KOPT-K1 (cell line): ENCODE data around the gene EEF2.
"Not testable (repeated sequence)": the region's sequence is repeated elsewhere in the genome, so short reads cannot be mapped to it uniquely, and the experiment has no call there.

Experiments used
- H3K27ac ChIP-seq: fragments of 200-600 bp; sonication (generic); 2 replicates; pipeline ENCODE4 v1.5.1; 2016; ENCODE audit warnings: antibody characterized with exemption, mild to moderate bottlenecking, low read depth, low read length; ENCODE audit not compliant: poor library complexity, severe bottlenecking
- H3K36me3 ChIP-seq: fragments of 200-600 bp; sonication (generic); 2 replicates; pipeline ENCODE4 v1.5.1; 2017; ENCODE audit warnings: antibody characterized with exemption, mild to moderate bottlenecking, low read length, moderate library complexity; ENCODE audit not compliant: insufficient read depth
- H3K9me3 ChIP-seq: fragments of 200-600 bp; sonication (generic); 2 replicates; pipeline ENCODE4 v1.5.1; 2017; ENCODE audit warnings: antibody characterized with exemption, low read length, mild to moderate bottlenecking; ENCODE audit not compliant: insufficient read depth, poor library complexity, severe bottlenecking

The EEF2 gene

DNA sequence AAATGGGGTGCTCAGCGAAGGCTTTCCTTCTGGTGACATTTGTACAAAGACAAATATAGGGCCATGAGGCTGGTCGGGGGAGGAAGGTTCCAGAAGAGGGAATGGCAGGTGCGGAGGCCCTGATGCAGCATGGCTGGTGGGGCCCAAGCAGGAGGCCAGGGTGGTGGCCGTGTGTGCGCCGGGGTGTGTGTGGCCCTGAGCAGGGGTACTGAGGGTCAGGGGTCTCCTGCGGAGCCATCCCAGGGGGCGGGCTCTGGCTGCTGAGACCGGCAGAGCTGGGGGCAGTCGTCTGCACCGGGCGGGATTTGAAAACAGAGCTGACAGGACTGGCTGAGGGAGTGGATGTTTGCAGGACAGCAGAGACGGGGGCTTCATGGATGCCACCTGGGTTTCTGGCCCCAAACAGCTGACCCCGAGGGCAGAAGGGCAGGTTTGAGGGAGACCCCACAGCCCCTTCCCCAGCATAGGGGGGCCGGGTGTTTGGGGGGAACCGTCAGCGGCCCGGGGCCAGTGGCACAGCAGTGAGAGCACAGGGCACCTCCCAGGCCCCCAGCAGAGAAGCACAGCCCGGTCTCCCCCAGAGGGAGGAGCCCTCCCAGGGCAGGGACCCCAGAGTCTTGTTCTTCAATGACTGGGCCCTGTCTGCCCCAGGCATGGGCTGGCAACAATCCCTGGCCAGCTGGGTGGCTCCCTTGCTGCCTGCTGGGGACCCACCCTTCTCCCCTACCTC is 33.7 kb upstream of the EEF2 start:
- no peak overlapping the region for H3K27ac ChIP-seq
- H3K9me3 ChIP-seq, result peaks cover 12% of the 10 kb centered on the region
- H3K36me3 ChIP-seq, result peaks cover 75% of the 10 kb centered on the region

DNA sequence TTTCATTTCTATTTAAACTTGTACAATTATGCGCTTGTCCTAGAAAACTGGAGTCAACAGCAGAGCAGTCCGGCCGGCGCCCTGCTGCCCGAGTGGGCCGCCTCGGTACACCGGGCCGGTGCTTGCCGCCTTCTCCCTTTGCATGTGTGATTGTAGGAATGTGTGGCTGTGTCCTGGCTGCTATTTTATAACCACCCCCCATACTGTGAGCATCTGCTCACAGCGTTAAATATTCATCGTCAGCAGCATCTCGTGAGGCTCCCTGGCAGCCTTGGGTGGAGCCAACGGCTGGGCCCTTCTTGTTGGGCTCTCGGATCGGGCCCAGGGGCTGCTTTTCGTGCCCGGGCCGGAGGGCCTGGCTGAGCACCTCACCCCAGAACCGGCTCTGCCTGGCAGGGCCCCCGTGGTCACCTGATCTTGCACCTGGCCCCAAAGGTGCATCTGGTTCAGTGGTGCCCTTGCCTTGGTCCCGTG is 32.9 kb upstream of the EEF2 start:
- Histone ChIP-seq H3K9me3 (peaks cover 12% of the 10 kb centered on the region), H3K36me3 (peaks cover 77% of the 10 kb centered on the region), H3K27ac (no peak overlapping the region)

- H3K36me3 ChIP-seq, result peaks cover 79% of the 10 kb centered on the region
- H3K9me3 ChIP-seq, result peaks cover 9% of the 10 kb centered on the region
- no peak overlapping the region for H3K27ac ChIP-seq
These were observed 31.8 kb upstream of the EEF2 start for GRCh38 chr19:4016903-4017638.

- H3K9me3 ChIP-seq, result peaks cover 3% of the 10 kb centered on the region
- H3K36me3 ChIP-seq, result peaks cover 73% of the 10 kb centered on the region
- H3K27ac ChIP-seq, result no peak overlapping the region
These were observed 31.2 kb upstream of the EEF2 start for GRCh38 chr19:4016486-4016885.

DNA sequence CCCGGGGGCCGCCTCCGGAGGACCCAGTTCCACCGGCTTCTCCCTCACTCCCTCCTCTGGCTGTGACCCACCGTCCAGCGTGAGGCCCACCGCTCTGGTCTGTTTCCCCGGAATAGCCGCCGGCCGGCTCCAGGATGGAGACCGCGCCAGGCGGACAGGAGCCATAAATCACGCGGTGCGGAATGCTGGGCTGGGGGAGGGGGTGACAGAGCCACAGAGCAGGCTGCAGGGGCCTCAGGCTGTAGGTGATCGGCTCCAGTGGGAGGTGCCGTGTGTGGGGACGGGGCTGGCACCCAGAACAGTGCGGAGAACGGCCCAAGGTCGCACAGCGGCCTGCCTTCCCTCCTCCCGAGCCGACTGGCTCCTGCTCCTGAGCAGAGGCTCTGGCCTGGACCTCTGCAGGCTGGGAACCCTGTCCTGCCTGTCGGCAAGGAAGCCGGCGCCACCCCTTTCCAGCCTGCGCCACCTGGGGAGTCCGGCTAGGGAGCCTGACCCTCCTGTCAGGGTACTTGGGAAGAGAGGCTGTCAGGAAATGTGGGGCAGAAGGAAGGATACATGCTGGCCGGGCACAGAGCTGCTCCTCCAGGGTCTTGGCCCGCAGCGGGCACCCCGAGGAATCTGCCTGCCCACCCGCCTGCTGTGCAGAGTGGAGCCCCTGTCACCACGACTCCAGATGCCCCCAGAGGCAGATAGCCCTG is 30.6 kb upstream of the EEF2 start:
- Histone ChIP-seq H3K36me3 (peaks cover 67% of the 10 kb centered on the region), H3K27ac (no peak overlapping the region), H3K9me3 (no peaks in the 10 kb centered on the region)

- H3K36me3 ChIP-seq, result peaks cover 67% of the 10 kb centered on the region
- no peak overlapping the region for H3K27ac ChIP-seq
- no peaks in the 10 kb centered on the region for H3K9me3 ChIP-seq
These were observed 29.6 kb upstream of the EEF2 start for GRCh38 chr19:4014541-4015491.

- peaks cover 63% of the 10 kb centered on the region for H3K36me3 ChIP-seq
- H3K27ac ChIP-seq, result no peak overlapping the region
- no peaks in the 10 kb centered on the region for H3K9me3 ChIP-seq
These were observed 28.8 kb upstream of the EEF2 start for GRCh38 chr19:4013886-4014540.

GRCh38 chr19:4012975-4013634 is 27.8 kb upstream of the EEF2 start:
- no peak overlapping the region for H3K27ac ChIP-seq
- peaks cover 58% of the 10 kb centered on the region for H3K36me3 ChIP-seq
- H3K9me3 ChIP-seq, result no peaks in the 10 kb centered on the region

GRCh38 chr19:4012092-4012974 is 27.1 kb upstream of the EEF2 start:
- no peak overlapping the region for H3K27ac ChIP-seq
- peaks cover 58% of the 10 kb centered on the region for H3K36me3 ChIP-seq
- H3K9me3 ChIP-seq, result no peaks in the 10 kb centered on the region

GRCh38 chr19:4011430-4011829 is 26.2 kb upstream of the EEF2 start:
- not testable (repeated sequence) for H3K9me3 ChIP-seq, H3K27ac ChIP-seq
- peaks cover 49% of the 10 kb centered on the region for H3K36me3 ChIP-seq

DNA sequence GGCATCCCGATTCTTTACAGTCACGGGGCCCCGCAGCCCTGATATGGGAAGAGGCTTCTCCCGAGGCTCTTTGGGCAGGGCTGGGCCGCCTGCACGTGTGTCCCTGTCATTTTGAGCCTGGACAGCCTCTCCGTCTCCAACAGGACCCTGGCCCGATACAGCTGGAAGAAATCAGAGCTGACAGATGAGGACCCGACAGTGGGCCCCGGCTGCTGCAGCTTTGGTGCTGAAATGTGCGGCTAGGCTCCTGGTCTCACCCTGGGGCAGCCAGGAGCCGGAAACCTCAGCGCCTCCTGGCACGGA is 25.5 kb upstream of the EEF2 start:
- Histone ChIP-seq H3K27ac (no peak overlapping the region), H3K36me3 (peaks cover 42% of the 10 kb centered on the region), H3K9me3 (no peaks in the 10 kb centered on the region)

- H3K27ac ChIP-seq, result no peak overlapping the region
- H3K9me3 ChIP-seq, result no peaks in the 10 kb centered on the region
- H3K36me3 ChIP-seq, result peaks cover 36% of the 10 kb centered on the region
These were observed 24.9 kb upstream of the EEF2 start for GRCh38 chr19:4009990-4010807.
